ENCODE results near the gene KAZN. TPM values are rescaled to one million over a fixed set of nuclear protein-coding genes. Genes with fewer than 3 reads are reported as not detected.

KAZN gene
- total and polyA plus RNA-seq, 2 experiments from 2014 or later: 7.9 to 15.6 TPM

DNA sequence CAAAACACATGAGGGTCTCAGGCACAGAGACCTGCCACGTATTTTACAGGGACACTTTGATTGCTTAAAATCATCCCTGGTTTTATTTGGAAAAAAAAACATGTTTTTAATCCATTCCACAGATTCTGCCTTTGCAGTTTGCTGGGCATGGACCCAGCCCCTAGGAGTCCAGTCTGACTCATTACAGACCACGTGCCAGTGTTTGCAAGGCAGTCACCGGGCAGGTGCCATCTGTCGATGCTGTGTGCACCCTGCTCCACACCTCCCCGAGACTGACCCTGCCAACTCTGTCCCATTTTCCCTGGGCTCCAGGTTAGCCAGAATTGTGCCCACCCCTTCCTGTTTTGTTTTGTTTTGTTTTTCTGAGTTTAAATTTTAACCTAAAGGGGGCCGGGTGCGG lies 406.6 kb downstream of the KAZN start:
- no peak overlapping the region for H2AFZ ChIP-seq

DNA sequence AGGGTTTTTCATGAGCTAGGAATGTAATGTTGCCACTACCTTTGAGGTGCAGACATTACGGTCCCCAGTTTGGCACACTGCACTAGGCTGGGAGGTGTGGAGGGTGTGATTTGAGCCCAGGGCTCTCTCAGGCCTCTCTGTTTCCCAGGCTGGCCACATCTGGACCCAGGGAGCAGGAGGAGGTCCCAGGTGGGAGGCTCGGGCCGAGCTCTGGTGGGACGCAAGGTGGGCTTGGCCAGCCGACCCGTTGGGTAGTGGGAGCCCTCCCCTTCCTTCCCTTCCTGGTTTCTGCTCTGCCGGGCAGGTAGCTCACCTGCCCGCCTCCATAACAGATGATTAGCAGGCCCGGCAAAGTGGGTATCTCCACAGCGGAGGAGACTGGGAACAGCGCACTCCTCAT lies 408.9 kb downstream of the KAZN start:
- Histone ChIP-seq H2AFZ (no peak overlapping the region), H3K9me3 (ENCODE audit: low read depth) (no peaks in the 10 kb centered on the region), H3K79me2 (no peaks in the 10 kb centered on the region), H3K27me3 (no peaks in the 10 kb centered on the region), H3K4me3 (no peak overlapping the region), H3K36me3 (replicated peaks; ENCODE audit: insufficient read depth, low read depth) (no peaks in the 10 kb centered on the region), H3K27ac (no peak overlapping the region), H4K20me1 (ENCODE audit: insufficient read depth, poor library complexity, severe bottlenecking) (no peaks in the 10 kb centered on the region), H3K4me2 (no peak overlapping the region), H3K4me1 (ENCODE audit: insufficient read depth) (no peaks in the 10 kb centered on the region), H3K9me2 (replicated peaks; ENCODE audit: insufficient read depth) (no peaks in the 10 kb centered on the region)
- 95% methylated on average over 11 of the region's 11 CpGs for WGBS (ENCODE audit: low lambda C conversion rate, missing lambda C conversion rate)
- no peak for DNase-seq (ENCODE audit: low spot score)
- TF ChIP-seq EZH2phosphoT487 (IDR thresholded peaks at IDR 0.05; ENCODE audit: low read depth, severe bottlenecking, unreplicated experiment) (no peak), EZH2 (IDR thresholded peaks at IDR 0.05; ENCODE audit: borderline replicate concordance) (no peak)
- TF ChIP-seq, protein P1, sequence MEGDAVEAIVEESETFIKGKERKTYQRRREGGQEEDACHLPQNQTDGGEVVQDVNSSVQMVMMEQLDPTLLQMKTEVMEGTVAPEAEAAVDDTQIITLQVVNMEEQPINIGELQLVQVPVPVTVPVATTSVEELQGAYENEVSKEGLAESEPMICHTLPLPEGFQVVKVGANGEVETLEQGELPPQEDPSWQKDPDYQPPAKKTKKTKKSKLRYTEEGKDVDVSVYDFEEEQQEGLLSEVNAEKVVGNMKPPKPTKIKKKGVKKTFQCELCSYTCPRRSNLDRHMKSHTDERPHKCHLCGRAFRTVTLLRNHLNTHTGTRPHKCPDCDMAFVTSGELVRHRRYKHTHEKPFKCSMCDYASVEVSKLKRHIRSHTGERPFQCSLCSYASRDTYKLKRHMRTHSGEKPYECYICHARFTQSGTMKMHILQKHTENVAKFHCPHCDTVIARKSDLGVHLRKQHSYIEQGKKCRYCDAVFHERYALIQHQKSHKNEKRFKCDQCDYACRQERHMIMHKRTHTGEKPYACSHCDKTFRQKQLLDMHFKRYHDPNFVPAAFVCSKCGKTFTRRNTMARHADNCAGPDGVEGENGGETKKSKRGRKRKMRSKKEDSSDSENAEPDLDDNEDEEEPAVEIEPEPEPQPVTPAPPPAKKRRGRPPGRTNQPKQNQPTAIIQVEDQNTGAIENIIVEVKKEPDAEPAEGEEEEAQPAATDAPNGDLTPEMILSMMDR (IDR thresholded peaks at IDR 0.05; ENCODE audit: poor library complexity): no peak

More for the DNA sequence above, 406.6 kb downstream of the KAZN start:
- no peaks in the 10 kb centered on the region for H3K27me3 ChIP-seq
- H3K79me2 ChIP-seq: no peaks in the 10 kb centered on the region
- no peaks in the 10 kb centered on the region for H3K36me3 ChIP-seq (replicated peaks; ENCODE audit: insufficient read depth, low read depth)
- TF ChIP-seq EZH2 (IDR thresholded peaks at IDR 0.05; ENCODE audit: borderline replicate concordance): no peak
- TF ChIP-seq, protein P1 (IDR thresholded peaks at IDR 0.05; ENCODE audit: poor library complexity): no peak
- TF ChIP-seq EZH2phosphoT487 (IDR thresholded peaks at IDR 0.05; ENCODE audit: low read depth, severe bottlenecking, unreplicated experiment): no peak
- no peaks in the 10 kb centered on the region for H3K4me1 ChIP-seq (ENCODE audit: insufficient read depth)
- H3K9me2 ChIP-seq (replicated peaks; ENCODE audit: insufficient read depth): no peaks in the 10 kb centered on the region
- H3K27ac ChIP-seq: no peak overlapping the region
- H4K20me1 ChIP-seq (ENCODE audit: insufficient read depth, poor library complexity, severe bottlenecking): no peaks in the 10 kb centered on the region
- no peak overlapping the region for H3K4me2 ChIP-seq
- no peak overlapping the region for H3K4me3 ChIP-seq
- WGBS (ENCODE audit: low lambda C conversion rate, missing lambda C conversion rate): 95% methylated on average over 7 of the region's 7 CpGs
- H3K9me3 ChIP-seq (ENCODE audit: low read depth): no peaks in the 10 kb centered on the region
- DNase-seq (ENCODE audit: low spot score): no peak

DNA sequence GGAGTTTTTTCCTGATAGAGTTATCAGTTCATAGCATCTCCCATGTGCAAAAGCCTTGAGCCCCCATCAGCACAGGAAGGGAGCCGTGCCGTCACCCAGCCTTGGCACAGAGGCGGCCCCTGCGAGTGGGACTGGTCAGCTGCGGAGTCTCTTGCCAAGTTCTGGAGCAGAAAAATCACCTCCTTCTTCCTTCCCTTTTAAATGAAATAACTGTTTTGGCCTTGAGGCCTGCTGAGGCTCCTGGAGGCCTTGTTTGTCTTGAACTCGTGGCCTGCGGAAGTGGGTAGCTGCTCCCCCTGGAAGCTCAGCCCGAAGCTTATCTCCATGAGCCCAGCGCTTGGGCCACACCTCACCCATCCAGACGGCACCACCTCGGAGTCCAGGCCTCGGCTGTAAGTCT lies 409.4 kb downstream of the KAZN start:
- no peak overlapping the region for H3K4me3 ChIP-seq
- TF ChIP-seq EZH2phosphoT487 (IDR thresholded peaks at IDR 0.05; ENCODE audit: low read depth, severe bottlenecking, unreplicated experiment) (no peak), EZH2 (IDR thresholded peaks at IDR 0.05; ENCODE audit: borderline replicate concordance) (no peak)
- TF ChIP-seq, protein P1 (IDR thresholded peaks at IDR 0.05; ENCODE audit: poor library complexity): no peak
- WGBS (ENCODE audit: low lambda C conversion rate, missing lambda C conversion rate): 76% methylated on average over 12 of the region's 12 CpGs
- no peak overlapping the region for H3K4me2 ChIP-seq
- no peaks in the 10 kb centered on the region for H3K4me1 ChIP-seq (ENCODE audit: insufficient read depth)
- DNase-seq (ENCODE audit: low spot score): no peak
- no peaks in the 10 kb centered on the region for H3K36me3 ChIP-seq (replicated peaks; ENCODE audit: insufficient read depth, low read depth)
- no peak overlapping the region for H3K27ac ChIP-seq
- no peaks in the 10 kb centered on the region for H3K27me3 ChIP-seq
- H4K20me1 ChIP-seq (ENCODE audit: insufficient read depth, poor library complexity, severe bottlenecking): no peaks in the 10 kb centered on the region
- H3K9me3 ChIP-seq (ENCODE audit: low read depth): no peaks in the 10 kb centered on the region
- H3K79me2 ChIP-seq: no peaks in the 10 kb centered on the region
- no peaks in the 10 kb centered on the region for H3K9me2 ChIP-seq (replicated peaks; ENCODE audit: insufficient read depth)
- H2AFZ ChIP-seq: no peak overlapping the region
